HCT116 (cell line): Measurements from ENCODE around the gene HSPA1A. TPM values are rescaled to one million over a fixed set of nuclear protein-coding genes. Genes with fewer than 3 reads are reported as not detected.

Experiments used
- ATAC-seq: fragments of 200-7000 bp; cut with Tn5 transposase; 2 replicates; pipeline ENCODE4 v1.9.1; 2020; ENCODE audit warnings: mild to moderate bottlenecking, moderate library complexity
- BruUV-seq: library from RNA; stranded (reverse); fragments of 400-500 nt; replicated peaks from 2 replicates; lab custom pipeline; 2021; lab: Mats Ljungman, UMichigan
- CTCF ChIA-PET: fragments of 300-600 bp; sonication (Branson Sonifier 250); formaldehyde crosslinking; loops from one replicate; lab custom pipeline; 2021; ENCODE audit warnings: antibody characterized with exemption; lab: Charles Lee
- POLR2A ChIA-PET: fragments of 300-600, 350-600 bp; sonication (Branson Sonifier 250); formaldehyde crosslinking; loops from one replicate; lab custom pipeline; 2021; ENCODE audit warnings: antibody characterized with exemption; lab: Charles Lee
- RAD21 ChIA-PET, 2 experiments: fragments of 300-600 bp; sonication (Branson Sonifier 250); formaldehyde crosslinking; loops; one replicate each; lab custom pipeline; 2023; ENCODE audit warnings: low total read pairs in 2 of 2; ENCODE audit not compliant: uncharacterized antibody in 2 of 2, unreplicated experiment in 2 of 2, low non-redundant PET in 1 of 2; lab: Charles Lee
- DNase-seq: peaks from one replicate; pipeline ENCODE4 v3.0.0-alpha.2; 2010; ENCODE audit warnings: low read depth, low spot score
- H2AFZ ChIP-seq: fragments of 200-600 bp; shearing (Covaris generic), sonication (generic); 2 replicates; pipeline ENCODE4 v1.6.1; 2017; ENCODE audit warnings: low read depth, mixed run types, mixed read lengths, antibody characterized with exemption, low read length; ENCODE audit not compliant: poor library complexity, severe bottlenecking
- H3K27ac ChIP-seq: 2 replicates; pipeline ENCODE4 v1.5.1; 2012; ENCODE audit warnings: low read depth, low read length
- H3K27me3 ChIP-seq: fragments of 200-600 bp; sonication (generic); 2 replicates; pipeline ENCODE4 v1.6.1; 2016; ENCODE audit warnings: mixed run types, low read length, mixed read lengths; ENCODE audit not compliant: insufficient read depth
- H3K36me3 ChIP-seq, 2 experiments: fragments of 200-500 bp in 1 of 2; fragments of 200-600 bp in 1 of 2; sonication (Bioruptor generic) in 1 of 2; sonication (generic) in 1 of 2; 2 replicates each; pipeline versions ENCODE4 v1.5.1 to v1.6.1; 2014 to 2016; ENCODE audit warnings: low read length in 2 of 2, inconsistent platforms in 1 of 2, mixed read lengths in 1 of 2, mixed run types in 1 of 2; ENCODE audit not compliant: insufficient read depth in 2 of 2, control insufficient read depth in 1 of 2
- H3K4me1 ChIP-seq, 2 experiments: fragments of 200-600 bp in 1 of 2; sonication (generic) in 1 of 2; 2 replicates each; pipeline versions ENCODE4 v1.5.1 to v1.6.1; 2012 to 2017; ENCODE audit warnings: low read length in 2 of 2, inconsistent platforms in 1 of 2, mild to moderate bottlenecking in 1 of 2, mixed read lengths in 1 of 2, mixed run types in 1 of 2, moderate library complexity in 1 of 2; ENCODE audit not compliant: insufficient read depth in 2 of 2, control insufficient read depth in 1 of 2
- H3K4me2 ChIP-seq: fragments of 200-600 bp; sonication (generic); 2 replicates; pipeline ENCODE4 v1.6.1; 2017; ENCODE audit warnings: mixed run types, low read length, mixed read lengths
- H3K4me3 ChIP-seq, 2 experiments: fragments of 200-600 bp in 1 of 2; sonication (generic) in 1 of 2; replicated peaks in 1 of 2; 2 replicates each; pipeline ENCODE4 v1.5.1; 2011 to 2016; ENCODE audit warnings: low read length in 2 of 2, control low read depth in 1 of 2, low read depth in 1 of 2, mild to moderate bottlenecking in 1 of 2, mixed read lengths in 1 of 2, mixed run types in 1 of 2
- H3K79me2 ChIP-seq: fragments of 200-600 bp; sonication (generic); 2 replicates; pipeline ENCODE4 v1.6.1; 2017; ENCODE audit warnings: mild to moderate bottlenecking, mixed run types, low read length, moderate library complexity, mixed read lengths; ENCODE audit not compliant: insufficient read depth
- H3K9ac ChIP-seq: fragments of 200-600 bp; sonication (generic); 2 replicates; pipeline ENCODE4 v1.6.1; 2016; ENCODE audit warnings: low read length, mixed read lengths
- H3K9me2 ChIP-seq: fragments of 200-600 bp; sonication (generic), shearing (Covaris generic); 2 replicates; pipeline ENCODE4 v1.6.1; 2017; ENCODE audit warnings: mixed run types, mild to moderate bottlenecking, moderate library complexity; ENCODE audit not compliant: insufficient read depth
- H3K9me3 ChIP-seq, 2 experiments: fragments of 200-500 bp in 1 of 2; fragments of 200-600 bp in 1 of 2; sonication (Bioruptor generic) in 1 of 2; sonication (generic) in 1 of 2; 2 replicates each; pipeline ENCODE4 v1.6.1; 2014 to 2017; ENCODE audit warnings: low read length in 2 of 2, mixed read lengths in 2 of 2, inconsistent platforms in 1 of 2, low read depth in 1 of 2, mild to moderate bottlenecking in 1 of 2, mixed run types in 1 of 2, moderate library complexity in 1 of 2; ENCODE audit not compliant: control insufficient read depth in 1 of 2, insufficient read depth in 1 of 2
- H4K20me1 ChIP-seq: fragments of 200-600 bp; sonication (generic), shearing (Covaris generic); 2 replicates; pipeline ENCODE4 v1.6.1; 2017; ENCODE audit warnings: mixed run types, mild to moderate bottlenecking, moderate library complexity; ENCODE audit not compliant: insufficient read depth
- ATF3 ChIP-seq: IDR thresholded peaks from 2 replicates; pipeline ENCODE4 v1.6.1; 2012
- EZH2phosphoT487 ChIP-seq: fragments of 200-600 bp; IDR thresholded peaks from 2 replicates; pipeline ENCODE4 v1.6.1; 2018; ENCODE audit warnings: antibody characterized with exemption, borderline replicate concordance
- FOSL1 ChIP-seq: IDR thresholded peaks from 2 replicates; pipeline ENCODE4 v1.6.1; 2012; ENCODE audit warnings: low read depth
- JUND ChIP-seq: IDR thresholded peaks from 2 replicates; pipeline ENCODE4 v1.6.1; 2012
- POLR2A ChIP-seq: IDR thresholded peaks from 2 replicates; pipeline ENCODE4 v1.7.0; 2011; ENCODE audit warnings: borderline replicate concordance; ENCODE audit not compliant: insufficient read depth, insufficient read length; ENCODE audit errors: extremely low read depth
- POLR2AphosphoS5 ChIP-seq: IDR thresholded peaks from 2 replicates; pipeline ENCODE4 v1.6.1; 2011; ENCODE audit warnings: mild to moderate bottlenecking, low read depth, low read length, moderate library complexity
- SIN3A ChIP-seq: IDR thresholded peaks from 2 replicates; pipeline ENCODE4 v1.6.1; 2012; ENCODE audit warnings: low read depth
- SP1 ChIP-seq: IDR thresholded peaks from 2 replicates; pipeline ENCODE4 v1.6.1; 2012; ENCODE audit warnings: low read depth
- SRF ChIP-seq: IDR thresholded peaks from 2 replicates; pipeline ENCODE4 v1.6.1; 2012; ENCODE audit warnings: low read depth
- ZFX ChIP-seq: fragments of 450-650 bp; IDR thresholded peaks from 2 replicates; pipeline ENCODE4 v1.6.1; 2017
- intact Hi-C: fragments of 100-400 bp; cut with micrococcal nuclease; formaldehyde crosslinking; loops from 2 replicates; pipeline ENCODE4 v1.10.0; 2022
- total RNA-seq: library from RNA; stranded (reverse); gene quantifications from one replicate; pipeline ENCODE4 v1.2.1, GENCODE V29; 2021; ENCODE audit not compliant: unreplicated experiment

HSPA1A gene
- total RNA-seq, 1 experiment from 2014 or later: 5.0 TPM

- peaks cover 0 to 20% of the 10 kb centered on the region in 2 experiments; a peak in 1 of 4 replicates for H3K36me3 ChIP-seq
- no peak overlapping the region for H2AFZ ChIP-seq
- ATAC-seq: no peak
- TF ChIP-seq SIN3A (no peak), JUND (no peak), SP1 (no peak), FOSL1 (no peak), EZH2phosphoT487 (no peak), POLR2A (no peak), ZFX (no peak)
- TF ChIP-seq, all 23 proteins: peak for 0
- no peaks in the 10 kb centered on the region for H3K27me3 ChIP-seq
- H3K4me2 ChIP-seq: peak overlapping the region; percentile 79
- no peak for DNase-seq
- peak overlapping the region; percentile 64 for H3K9ac ChIP-seq
- no peaks in the 10 kb centered on the region for H3K9me2 ChIP-seq
- no peaks in the 10 kb centered on the region for H4K20me1 ChIP-seq
- intact Hi-C loops: no loop called here
- no peaks in the 10 kb centered on the region for H3K79me2 ChIP-seq
- H3K27ac ChIP-seq: peak overlapping the region; percentile 79
- peaks cover 43 to 60% of the 10 kb centered on the region in 2 experiments for H3K4me1 ChIP-seq
- no TSS peak for BruUV-seq
- ChIA-PET RAD21 (interaction anchor here in 1 of 2 experiments (0.7 to 1.1 kb wide), 3 partner anchors 17 to 41 kb away, joined by 3 to 5 read pairs (median 4); no protein-coding TSS in a partner anchor), POLR2A (interaction anchor here (0.8 to 4.8 kb wide), 7 partner anchors 8 to 87 kb away, joined by 3 to 47 read pairs (median 4); partner anchors contain the start of genes HSPA1B and NEU1), CTCF (interaction anchor here (0.6 to 1.0 kb wide), 3 partner anchors 15 to 87 kb away, joined by 3 to 11 read pairs (median 3); partner anchors contain the start of gene NEU1)
- peak overlapping the region; percentile 40 to 56 for H3K4me3 ChIP-seq
- H3K9me3 ChIP-seq: no peaks in the 10 kb centered on the region
Observed at GRCh38 chr6:31775633-31776484, 39.5 kb upstream of the HSPA1A start.

- ChIA-PET CTCF (interaction anchor here (1.3 kb wide), 1 partner anchor 19 kb away, joined by 3 read pairs; the partner anchor contains the start of gene VARS1), POLR2A (interaction anchor here (1.4 to 2.0 kb wide), 3 partner anchors 10 to 51 kb away, joined by 4 to 16 read pairs (median 4); partner anchors contain the start of genes HSPA1B and VARS1), RAD21 (no interaction called here)
- Histone ChIP-seq H3K4me3 (peak overlapping the region; percentile 40 to 56), H3K9me2 (no peaks in the 10 kb centered on the region), H3K4me2 (peak overlapping the region; percentile 79), H2AFZ (no peak overlapping the region), H4K20me1 (no peaks in the 10 kb centered on the region), H3K36me3 (peaks cover 1 to 26% of the 10 kb centered on the region in 2 experiments; a peak in 2 of 4 replicates), H3K79me2 (no peaks in the 10 kb centered on the region), H3K9ac (peak overlapping the region; percentile 64), H3K27me3 (no peaks in the 10 kb centered on the region), H3K9me3 (no peaks in the 10 kb centered on the region), H3K4me1 (peaks cover 43 to 59% of the 10 kb centered on the region in 2 experiments), H3K27ac (peak overlapping the region; percentile 79)
- intact Hi-C loops: no loop called here
- TF ChIP-seq SRF: no peak
- no peak for TF ChIP-seq SP1
- no peak for TF ChIP-seq ATF3
- TF ChIP-seq POLR2AphosphoS5: no peak
- TF ChIP-seq JUND: no peak
- DNase-seq: no peak
- BruUV-seq: TSS peak; percentile 54
- peak; percentile 34 for ATAC-seq
Observed at GRCh38 chr6:31776485-31776988, 38.8 kb upstream of the HSPA1A start.
